ENCODE results near the gene CST3.
A peak's percentile ranks its signal among the peaks of the same experiment; 100 is the strongest.
"Not testable (repeated sequence)": the region's sequence is repeated elsewhere in the genome, so short reads cannot be mapped to it uniquely, and the experiment has no call there.

The CST3 gene

GRCh38 chr20:23643659-23644058, 5.9 kb upstream of the CST3 start:
- no peak for DNase-seq (ENCODE audit: low spot score)

DNA sequence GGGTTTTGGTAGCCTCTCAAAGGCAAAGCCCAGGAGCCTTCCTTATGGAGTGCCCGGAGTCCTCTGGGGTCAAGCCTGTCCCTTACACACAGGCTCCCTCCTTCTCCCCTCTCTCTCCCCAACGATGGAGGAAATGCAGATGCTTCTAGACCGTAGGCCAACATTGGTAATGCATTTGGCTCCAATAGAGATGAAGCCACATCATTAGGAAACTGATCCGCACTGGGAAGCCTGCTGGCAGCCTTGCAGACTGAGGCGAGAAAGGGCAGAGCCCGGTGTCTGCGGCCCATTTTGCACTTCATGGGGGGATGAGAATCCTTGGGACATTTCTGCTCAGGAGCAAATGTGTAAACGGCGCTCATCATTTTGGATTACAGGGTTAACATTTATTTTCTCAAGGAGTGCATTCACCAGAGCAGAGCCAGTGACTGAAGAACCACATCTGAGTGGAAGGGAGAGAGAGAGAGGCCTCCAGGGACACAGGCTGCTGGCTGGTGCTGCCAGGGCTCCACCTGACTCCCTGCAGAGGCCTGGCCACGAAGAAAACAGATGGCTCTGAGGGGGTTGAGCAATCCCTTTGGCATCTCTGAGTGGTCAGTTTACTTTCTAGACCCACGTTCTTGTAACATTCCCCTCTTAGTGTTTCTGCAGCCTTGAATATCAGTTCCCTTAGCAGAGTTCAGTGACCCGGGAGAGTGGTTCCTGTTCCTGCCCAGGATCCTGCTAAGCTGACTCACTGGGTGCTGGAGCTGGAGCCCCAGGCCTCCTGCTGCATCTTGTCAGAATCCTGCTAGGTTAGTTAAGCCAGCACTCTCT, 4.4 kb upstream of the CST3 start:
- DNase-seq (ENCODE audit: low spot score), result peak; percentile 64

- no peak for DNase-seq (ENCODE audit: low spot score)
These were observed 3.2 kb upstream of the CST3 start for GRCh38 chr20:23640671-23641667.

GRCh38 chr20:23640018-23640601, 2.4 kb upstream of the CST3 start:
- DNase-seq (ENCODE audit: low spot score), result no peak

GRCh38 chr20:23639490-23639958, 1.8 kb upstream of the CST3 start:
- DNase-seq (ENCODE audit: low spot score), result no peak

DNA sequence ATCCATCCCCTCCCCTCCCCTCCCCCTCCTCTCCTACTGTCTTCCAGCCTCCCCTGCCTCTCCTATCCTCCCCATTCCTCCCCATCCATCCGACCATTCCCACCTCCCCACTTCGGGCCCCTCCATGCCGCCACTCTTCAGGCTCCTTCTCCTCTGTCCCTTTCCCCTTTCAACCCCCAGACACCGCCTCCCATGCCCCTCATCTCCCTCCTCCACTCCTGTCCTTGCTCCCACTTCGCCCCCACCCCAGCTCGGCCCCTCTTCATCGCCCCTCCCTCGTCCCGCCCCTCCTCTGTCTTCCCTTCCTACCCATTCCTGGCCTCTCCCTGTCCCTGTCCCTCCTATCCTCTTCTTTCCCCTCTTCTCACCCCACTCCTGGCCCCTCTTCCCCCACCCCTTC, 554 bp upstream of the CST3 start:
- no peak for DNase-seq (ENCODE audit: low spot score)

DNA sequence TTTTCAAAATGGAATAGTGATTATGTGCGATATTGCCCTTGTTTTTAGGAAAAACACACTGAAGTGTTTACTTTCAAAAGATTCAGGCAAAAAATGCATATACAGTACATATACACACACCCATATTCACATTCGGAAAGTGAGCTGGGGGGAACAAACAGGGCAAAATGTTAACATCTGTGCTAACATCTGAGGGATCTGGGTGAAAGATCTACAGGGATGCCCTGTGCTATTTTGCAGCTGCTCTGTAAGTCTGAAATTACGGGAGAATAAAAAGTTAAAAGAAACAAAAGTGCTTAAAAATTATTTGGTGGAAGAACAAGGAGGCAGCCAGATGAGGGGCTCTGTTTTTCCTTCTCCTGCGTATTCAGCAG, 860 bp downstream of the CST3 start:
- no peak for DNase-seq (ENCODE audit: low spot score)

DNA sequence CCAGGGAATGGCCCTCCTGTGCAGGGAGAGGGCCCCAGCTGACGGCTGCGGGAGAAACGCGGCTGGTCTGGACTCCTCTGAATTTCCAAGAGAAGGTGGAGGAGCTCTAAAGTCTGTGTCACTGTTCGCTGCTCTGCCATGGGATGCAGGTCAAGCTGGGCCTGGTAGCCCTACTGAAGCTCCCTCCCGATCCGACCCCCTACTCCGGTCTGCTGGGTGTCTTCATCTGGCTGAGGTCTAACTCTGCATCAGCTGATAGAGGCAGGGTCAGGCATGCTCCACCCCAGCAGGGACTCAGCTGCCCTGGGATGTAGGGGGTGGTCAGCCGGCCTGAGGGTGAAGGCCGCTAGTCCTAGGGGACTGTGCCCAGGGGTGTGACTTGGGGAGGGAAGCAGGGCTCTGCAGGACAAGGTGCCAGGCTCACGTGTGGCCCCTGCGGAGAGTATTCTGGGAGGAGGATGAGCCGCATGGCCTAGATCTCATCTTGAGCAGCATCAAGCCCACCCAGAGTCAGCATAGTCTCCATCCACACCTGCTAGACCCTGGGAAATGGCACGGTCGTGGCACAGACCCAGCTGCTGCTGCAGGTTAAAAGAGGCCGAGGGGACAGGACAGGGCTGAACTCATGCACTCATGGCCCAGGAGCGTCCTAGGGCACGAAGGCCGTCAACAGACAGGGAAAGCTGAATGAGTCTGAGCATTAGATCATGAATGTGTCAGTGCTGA, 1.4 kb downstream of the CST3 start:
- DNase-seq (ENCODE audit: low spot score), result no peak

DNA sequence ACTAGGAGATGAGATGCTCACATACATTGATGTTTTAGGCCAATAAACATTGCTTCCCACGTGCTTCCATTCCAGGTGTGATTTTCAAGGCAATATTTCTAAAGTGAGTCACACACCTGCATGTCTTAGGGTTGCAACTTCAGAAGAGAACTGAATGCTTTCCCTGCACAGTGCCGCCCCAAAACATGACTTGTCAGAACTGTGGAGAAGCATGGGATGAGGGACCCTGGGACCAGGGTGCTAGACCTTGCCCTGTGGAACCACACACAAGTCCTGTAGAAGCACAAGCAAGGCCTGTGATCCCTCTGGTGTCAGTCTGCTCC, 2.0 kb downstream of the CST3 start:
- DNase-seq (ENCODE audit: low spot score), result not testable (repeated sequence)

GRCh38 chr20:23634985-23635767, 2.6 kb downstream of the CST3 start:
- DNase-seq (ENCODE audit: low spot score), result no peak

GRCh38 chr20:23634044-23634801, 3.5 kb downstream of the CST3 start:
- no peak for DNase-seq (ENCODE audit: low spot score)

GRCh38 chr20:23632711-23633573, 4.8 kb downstream of the CST3 start:
- DNase-seq (ENCODE audit: low spot score), result no peak

- no peak for DNase-seq (ENCODE audit: low spot score)
These were observed 5.6 kb downstream of the CST3 start for GRCh38 chr20:23631981-23632710.

DNA sequence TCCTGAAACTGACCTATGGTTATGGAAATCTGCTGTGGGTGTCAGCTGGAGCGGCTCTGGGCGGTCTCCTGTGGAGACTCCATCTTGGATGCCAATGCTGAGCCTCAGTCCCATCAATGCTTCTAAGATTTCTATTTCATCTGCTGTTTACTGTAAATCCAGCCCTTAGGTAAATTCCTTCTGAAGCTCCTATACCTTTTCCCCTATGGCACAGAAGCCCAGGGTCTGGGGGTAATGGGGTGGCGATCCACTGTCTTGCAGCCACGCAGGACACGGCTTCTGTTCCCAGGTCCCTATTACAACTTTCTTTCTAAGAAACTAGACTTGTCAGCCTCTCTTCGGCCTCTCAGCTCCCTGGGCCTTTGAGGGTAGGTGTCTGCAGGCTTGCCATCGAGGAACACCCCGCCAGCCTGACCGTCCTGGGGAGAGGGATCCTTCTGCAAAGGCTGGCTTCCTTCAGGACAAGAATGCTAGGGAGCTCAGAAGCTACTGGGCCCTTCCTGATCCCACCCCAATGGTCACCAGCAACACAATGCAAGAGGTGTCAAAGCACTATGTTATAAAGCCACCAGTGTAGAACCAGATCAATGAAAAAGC, 6.4 kb downstream of the CST3 start:
- no peak for DNase-seq (ENCODE audit: low spot score)

DNA sequence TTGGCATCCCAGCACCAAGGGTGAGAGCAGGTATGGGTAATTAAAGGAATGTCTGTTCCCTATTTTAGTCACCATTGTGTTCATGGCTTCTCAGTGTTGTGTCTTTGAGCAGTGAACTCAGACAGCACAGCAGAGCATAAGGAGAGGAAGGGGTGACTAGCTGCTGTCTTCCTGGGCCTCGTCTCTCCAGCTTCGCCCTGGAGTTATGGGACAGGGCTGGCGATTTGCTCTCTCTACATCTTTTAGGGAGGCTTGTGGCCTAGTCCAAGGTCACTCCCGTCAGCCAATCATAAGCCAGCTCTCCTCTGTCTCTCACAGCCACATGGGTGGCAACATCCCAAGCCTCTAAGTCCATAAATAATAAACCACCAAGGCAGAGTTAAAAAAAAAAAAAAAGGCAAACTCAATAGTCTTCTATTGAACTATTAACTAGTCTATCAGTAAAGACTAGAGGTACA, 7.3 kb downstream of the CST3 start:
- no peak for DNase-seq (ENCODE audit: low spot score)

DNA sequence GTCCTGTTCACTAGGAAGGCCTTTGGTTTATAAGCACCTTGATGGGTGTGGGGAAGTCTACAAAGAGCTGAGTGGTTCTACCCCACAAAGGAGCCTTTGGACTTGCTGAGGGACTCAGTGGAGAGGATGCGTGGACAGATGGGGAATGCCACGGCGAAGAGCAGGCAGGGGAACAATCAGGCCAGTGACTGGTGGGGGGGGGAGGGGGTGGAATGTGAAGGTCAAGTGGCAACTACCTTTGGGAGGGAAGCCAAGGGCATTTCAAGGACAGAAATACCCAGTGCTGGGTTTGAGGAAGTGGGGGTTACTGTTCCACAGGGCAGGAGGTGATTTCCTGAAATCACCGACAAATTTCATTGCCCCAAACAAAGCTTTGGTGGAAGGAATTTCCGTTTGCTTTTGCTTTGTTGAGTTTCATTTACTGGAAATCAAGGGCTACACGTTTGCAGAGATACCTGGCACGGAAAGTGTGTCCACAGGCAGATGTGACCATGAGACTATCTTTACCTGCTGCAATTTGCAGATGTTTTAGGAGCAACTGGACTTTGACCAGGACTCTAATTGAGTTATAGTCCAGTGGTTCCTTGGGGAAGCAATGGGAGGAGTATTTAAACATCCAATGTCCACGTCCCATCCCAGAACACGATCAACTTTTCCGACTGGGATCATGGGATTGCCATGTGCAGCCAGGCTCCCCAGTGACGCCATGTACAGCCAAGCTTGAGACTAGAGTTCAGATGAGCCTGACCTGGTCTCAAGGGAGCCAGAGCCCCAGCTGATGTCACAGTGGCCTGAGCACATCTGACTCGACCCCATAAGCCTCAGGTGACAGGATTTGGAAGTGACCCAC, 8.0 kb downstream of the CST3 start:
- no peak for DNase-seq (ENCODE audit: low spot score)

GRCh38 chr20:23629017-23629541, 8.7 kb downstream of the CST3 start:
- DNase-seq (ENCODE audit: low spot score), result peak; percentile 32
